Stimulated activated CD8-positive, alpha-beta memory T cell treated with anti-CD3 and anti-CD28 coated beads, Interleukin-4, amount 100 ng/mL, for 4 hours (primary cell): ENCODE data around the gene OOSP3.

Experiments used
- DNase-seq, 2 donors: peaks; one replicate each; pipeline ENCODE4 v3.0.0-alpha.2; 2020; ENCODE audit warnings: low read depth in 2 of 2, low spot score in 1 of 2

The OOSP3 gene

DNA sequence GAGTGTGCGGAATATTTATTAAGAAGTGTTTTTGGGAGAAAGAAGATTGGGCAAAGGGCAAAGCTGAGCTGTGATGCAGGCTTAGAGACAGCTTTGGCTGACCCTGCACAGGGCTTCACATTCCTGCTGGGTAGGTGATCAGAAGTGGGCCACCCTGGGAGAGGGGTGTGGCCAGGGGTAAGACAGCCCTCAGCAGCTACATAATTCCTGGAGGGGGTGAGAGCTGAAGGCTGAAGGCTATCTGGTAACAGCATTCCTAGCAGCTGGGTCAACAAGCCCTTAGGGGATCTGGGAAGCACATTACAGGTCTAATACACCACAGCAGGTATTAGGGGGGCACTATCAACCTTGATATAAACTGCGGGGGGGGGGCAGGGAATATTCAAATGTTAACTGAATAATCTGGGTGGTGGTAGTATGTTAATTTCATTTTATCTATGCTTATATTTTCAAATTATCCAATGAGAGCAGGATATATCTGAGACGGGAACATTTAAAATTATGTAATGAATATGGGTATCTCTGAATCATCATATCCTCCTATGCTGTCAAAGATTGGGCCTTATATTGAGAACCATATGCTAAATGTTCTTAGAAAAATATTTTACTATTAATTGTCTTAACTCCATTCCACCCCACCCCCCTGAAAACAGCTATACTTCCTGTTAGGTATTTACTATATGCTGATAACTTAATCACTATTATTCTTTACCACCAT lies 65.6 kb downstream of the OOSP3 start:
- DNase-seq: no peak

DNA sequence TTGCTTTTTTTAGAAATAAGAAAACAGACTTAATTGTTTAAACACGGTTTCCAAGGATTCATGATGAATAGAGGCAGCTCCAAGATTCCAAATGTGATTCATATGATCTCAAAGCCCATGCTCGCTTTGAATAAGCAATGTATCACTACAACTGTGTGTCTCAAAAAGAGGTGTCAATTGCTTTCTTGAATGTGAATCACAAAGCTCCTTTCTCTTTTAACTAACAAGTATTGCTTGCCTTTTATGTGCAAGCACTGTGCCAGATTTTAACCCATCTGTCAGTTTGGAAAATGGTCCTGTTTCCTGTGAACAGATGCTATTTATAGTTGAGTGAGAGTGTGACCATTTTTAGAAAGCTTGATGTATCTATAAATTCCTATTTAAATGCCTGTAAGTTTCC lies 66.1 kb downstream of the OOSP3 start:
- no peak for DNase-seq
